Hepatocyte (in vitro differentiated cells): ENCODE measurements around the gene MGAT4A. TPM values are rescaled to one million over a fixed set of nuclear protein-coding genes. Genes with fewer than 3 reads are reported as not detected.

Source experiments
- DNase-seq: peaks from one replicate; pipeline ENCODE4 v3.0.0-alpha.2; 2016; ENCODE audit warnings: low spot score
- H2AFZ ChIP-seq: fragments of 200-600 bp; sonication (generic); 2 replicates; pipeline ENCODE4 v1.6.0; 2016; ENCODE audit warnings: antibody characterized with exemption, mild to moderate bottlenecking
- H3K27ac ChIP-seq: fragments of 200-600 bp; sonication (generic); 2 replicates; pipeline ENCODE4 v1.5.1; 2016; ENCODE audit warnings: mild to moderate bottlenecking
- H3K27me3 ChIP-seq: fragments of 200-600 bp; sonication (generic); 2 replicates; pipeline ENCODE4 v1.6.1; 2016
- H3K36me3 ChIP-seq: fragments of 200-600 bp; sonication (generic); replicated peaks from 2 replicates; pipeline ENCODE4 v1.5.1; 2016; ENCODE audit warnings: low read depth; ENCODE audit not compliant: insufficient read depth
- H3K4me1 ChIP-seq: fragments of 200-600 bp; sonication (generic); 2 replicates; pipeline ENCODE4 v1.5.1; 2016; ENCODE audit warnings: mild to moderate bottlenecking, moderate library complexity; ENCODE audit not compliant: insufficient read depth
- H3K4me2 ChIP-seq: fragments of 200-600 bp; sonication (generic); 2 replicates; pipeline ENCODE4 v1.6.0; 2016
- H3K4me3 ChIP-seq: fragments of 200-600 bp; sonication (generic); 2 replicates; pipeline ENCODE4 v1.5.1; 2016; ENCODE audit warnings: mild to moderate bottlenecking
- H3K79me2 ChIP-seq: fragments of 200-600 bp; sonication (generic); 2 replicates; pipeline ENCODE4 v1.6.0; 2017; ENCODE audit warnings: mild to moderate bottlenecking
- H3K9me2 ChIP-seq: fragments of 200-600 bp; sonication (generic); replicated peaks from 2 replicates; pipeline ENCODE4 v1.6.0; 2017; ENCODE audit warnings: mild to moderate bottlenecking; ENCODE audit not compliant: insufficient read depth
- H3K9me3 ChIP-seq: fragments of 200-600 bp; sonication (generic); 2 replicates; pipeline ENCODE4 v1.5.1; 2016; ENCODE audit warnings: low read depth, mild to moderate bottlenecking
- H4K20me1 ChIP-seq: fragments of 200-600 bp; sonication (generic); 2 replicates; pipeline ENCODE4 v1.6.0; 2016; ENCODE audit warnings: mild to moderate bottlenecking; ENCODE audit not compliant: insufficient read depth, poor library complexity, severe bottlenecking
- CTCF ChIP-seq: fragments of 200-600 bp; sonication (generic); IDR thresholded peaks from 2 replicates; pipeline ENCODE4 v1.5.1; 2016; ENCODE audit warnings: antibody characterized with exemption, mild to moderate bottlenecking; ENCODE audit not compliant: poor library complexity
- EZH2 ChIP-seq: fragments of 200-600 bp; sonication (generic); IDR thresholded peaks from 2 replicates; pipeline ENCODE4 v1.6.1; 2016; ENCODE audit warnings: antibody characterized with exemption, mild to moderate bottlenecking, borderline replicate concordance
- EZH2phosphoT487 ChIP-seq: fragments of 200-600 bp; sonication (generic); IDR thresholded peaks from one replicate; pipeline ENCODE4 v1.6.1; 2018; ENCODE audit warnings: antibody characterized with exemption, mild to moderate bottlenecking, low read depth, moderate library complexity; ENCODE audit not compliant: unreplicated experiment, severe bottlenecking
- whole genome bisulfite sequencing: methylation state at CpG from one replicate; pipeline ENCODE4 v1.1.6; 2016; ENCODE audit warnings: low lambda C conversion rate; ENCODE audit errors: missing lambda C conversion rate; 5-methylcytosine and 5-hydroxymethylcytosine counted together
- polyA plus RNA-seq: library from polyadenylated mRNA; unstranded; fragments of >200 nt; fragmentation: Nextera tagmentation; extraction: Ambion mirVana; gene quantifications from 2 replicates; pipeline ENCODE4 v1.2.1, GENCODE V29; 2016
- total RNA-seq: library from RNA; depleted of rRNA; stranded (reverse); fragments of >200 nt; gene quantifications from 2 replicates; pipeline ENCODE4 v1.2.3, GENCODE V29; 2014

Gene MGAT4A
- total and polyA plus RNA-seq, 2 experiments from 2014 or later = 10.1 to 21.6 TPM

DNA sequence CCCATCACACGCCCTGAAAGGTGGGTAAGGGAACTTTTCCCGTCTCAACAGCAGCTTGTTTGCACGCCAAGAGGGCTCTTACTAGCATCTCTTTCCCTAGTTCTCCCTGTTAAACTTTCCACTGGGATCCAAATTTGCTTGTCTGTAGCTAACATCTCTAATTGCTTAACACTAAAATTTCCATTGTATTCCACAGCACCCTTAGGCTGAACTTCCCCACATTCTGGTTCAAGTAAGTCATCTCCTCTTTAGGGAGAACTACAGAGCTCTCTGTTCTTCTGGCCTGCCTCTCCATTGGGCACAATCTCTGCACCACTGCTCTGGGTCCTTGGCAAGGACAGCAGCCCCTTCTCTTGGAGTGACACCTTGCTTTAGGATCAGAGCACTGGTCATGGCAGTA lies 98.6 kb downstream of the MGAT4A start:
- DNase-seq = no peak
- no peak overlapping the region for H3K4me2 ChIP-seq
- H2AFZ ChIP-seq = no peak overlapping the region
- H3K4me3 ChIP-seq = no peak overlapping the region
- H3K9me3 ChIP-seq = no peaks in the 10 kb centered on the region
- no peak for TF ChIP-seq CTCF
- TF ChIP-seq EZH2phosphoT487 = no peak
- TF ChIP-seq EZH2 = no peak
- H3K36me3 ChIP-seq = no peaks in the 10 kb centered on the region
- 81% methylated on average over 3 of the region's 3 CpGs for WGBS
- H3K27me3 ChIP-seq = no peaks in the 10 kb centered on the region
- no peaks in the 10 kb centered on the region for H3K4me1 ChIP-seq
- H3K79me2 ChIP-seq = no peaks in the 10 kb centered on the region
- H4K20me1 ChIP-seq = no peaks in the 10 kb centered on the region
- no peaks in the 10 kb centered on the region for H3K9me2 ChIP-seq
- H3K27ac ChIP-seq = no peak overlapping the region

DNA sequence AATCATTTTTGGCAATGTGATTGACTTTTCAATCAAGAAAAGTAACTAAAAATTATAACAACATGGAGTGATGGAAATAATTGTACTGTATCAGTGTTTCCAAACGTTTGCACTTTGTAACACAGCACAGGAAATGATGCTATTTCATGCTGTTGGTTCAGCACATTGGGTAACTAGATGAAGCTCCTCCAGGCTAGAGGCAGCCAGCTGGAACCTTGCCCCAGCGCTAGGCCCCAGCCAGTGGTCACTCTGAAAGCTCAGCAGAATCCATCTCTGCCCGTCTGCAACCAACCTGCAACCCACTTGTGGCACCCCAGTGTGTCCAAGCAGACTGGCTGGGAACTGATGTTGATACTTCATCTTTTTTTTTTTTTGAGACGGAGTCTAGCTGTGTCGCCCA lies 107.3 kb downstream of the MGAT4A start:
- H3K9me3 ChIP-seq = no peaks in the 10 kb centered on the region
- TF ChIP-seq CTCF (no peak), EZH2phosphoT487 (no peak), EZH2 (no peak)
- DNase-seq = no peak
- no peaks in the 10 kb centered on the region for H3K79me2 ChIP-seq
- no peak overlapping the region for H3K4me3 ChIP-seq
- no peak overlapping the region for H3K4me2 ChIP-seq
- no peaks in the 10 kb centered on the region for H3K4me1 ChIP-seq
- no peaks in the 10 kb centered on the region for H3K9me2 ChIP-seq
- no peaks in the 10 kb centered on the region for H3K36me3 ChIP-seq
- H2AFZ ChIP-seq = no peak overlapping the region
- no peak overlapping the region for H3K27ac ChIP-seq
- WGBS = 90% methylated on average over 5 of the region's 5 CpGs
- H3K27me3 ChIP-seq = no peaks in the 10 kb centered on the region
- H4K20me1 ChIP-seq = no peaks in the 10 kb centered on the region

GRCh38 chr2:98617149-98617548 lies 113.8 kb downstream of the MGAT4A start:
- H3K27me3 ChIP-seq = no peaks in the 10 kb centered on the region
- no peak overlapping the region for H3K27ac ChIP-seq
- H3K4me3 ChIP-seq = no peak overlapping the region
- peaks cover 6% of the 10 kb centered on the region for H3K36me3 ChIP-seq
- no peak for DNase-seq
- no peaks in the 10 kb centered on the region for H3K9me3 ChIP-seq
- H2AFZ ChIP-seq = no peak overlapping the region
- 79% methylated on average over 5 of the region's 5 CpGs for WGBS
- H4K20me1 ChIP-seq = no peaks in the 10 kb centered on the region
- no peak overlapping the region for H3K4me2 ChIP-seq
- TF ChIP-seq CTCF (no peak), EZH2phosphoT487 (no peak), EZH2 (no peak)
- H3K79me2 ChIP-seq = peaks cover 11% of the 10 kb centered on the region
- H3K4me1 ChIP-seq = no peaks in the 10 kb centered on the region
- H3K9me2 ChIP-seq = no peaks in the 10 kb centered on the region

DNA sequence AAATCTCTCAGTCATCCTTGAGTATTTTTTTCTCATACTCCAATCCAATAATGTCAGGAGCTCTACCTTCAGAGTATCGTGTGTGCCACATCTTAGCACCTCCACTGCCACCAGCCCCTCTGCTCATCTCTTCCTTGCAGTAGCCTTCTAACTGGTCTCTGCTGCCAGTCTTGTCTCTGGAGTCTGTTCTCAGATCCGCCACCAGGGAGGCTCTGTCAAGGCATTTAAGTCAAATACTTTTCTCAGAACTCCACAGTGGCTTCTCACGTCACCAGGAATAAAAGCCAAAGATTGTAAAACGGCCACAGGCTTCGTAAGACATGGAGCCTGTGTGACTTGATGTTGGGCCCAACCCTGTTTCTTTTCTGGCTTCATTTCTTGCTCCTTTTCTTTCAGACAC lies 115.5 kb downstream of the MGAT4A start:
- H3K4me2 ChIP-seq = no peak overlapping the region
- no peak overlapping the region for H3K4me3 ChIP-seq
- H3K27me3 ChIP-seq = no peaks in the 10 kb centered on the region
- 94% methylated on average over 5 of the region's 5 CpGs for WGBS
- peaks cover 12% of the 10 kb centered on the region for H3K4me1 ChIP-seq
- no peak overlapping the region for H2AFZ ChIP-seq
- no peak overlapping the region for H3K27ac ChIP-seq
- H4K20me1 ChIP-seq = peaks cover 5% of the 10 kb centered on the region
- H3K9me2 ChIP-seq = no peaks in the 10 kb centered on the region
- DNase-seq = no peak
- no peaks in the 10 kb centered on the region for H3K9me3 ChIP-seq
- TF ChIP-seq EZH2 (no peak), CTCF (no peak), EZH2phosphoT487 (no peak)
- H3K79me2 ChIP-seq = peaks cover 26% of the 10 kb centered on the region
- H3K36me3 ChIP-seq = peaks cover 6% of the 10 kb centered on the region
